GM21528 (cell line): ENCODE data around the gene ASB8.

Source experiments
- ATAC-seq: cut with Tn5 transposase; IDR thresholded peaks from one replicate; pipeline ENCODE4 v1.9.1; 2021; ENCODE audit warnings: mild to moderate bottlenecking, moderate library complexity; ENCODE audit not compliant: unreplicated experiment, low FRiP score

The ASB8 gene, protein sequence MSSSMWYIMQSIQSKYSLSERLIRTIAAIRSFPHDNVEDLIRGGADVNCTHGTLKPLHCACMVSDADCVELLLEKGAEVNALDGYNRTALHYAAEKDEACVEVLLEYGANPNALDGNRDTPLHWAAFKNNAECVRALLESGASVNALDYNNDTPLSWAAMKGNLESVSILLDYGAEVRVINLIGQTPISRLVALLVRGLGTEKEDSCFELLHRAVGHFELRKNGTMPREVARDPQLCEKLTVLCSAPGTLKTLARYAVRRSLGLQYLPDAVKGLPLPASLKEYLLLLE

GRCh38 chr12:48157018-48157888, at the start of gene ASB8:
ASB8 (minus strand) TSS chr12:48157515; CDS start chr12:48153496, 4,019 bp downstream.
- ATAC-seq, result peak; percentile 87

- ATAC-seq, result no peak
Measured at GRCh38 chr12:48203192-48203591, 45.9 kb upstream of the ASB8 start, which contains the start of gene OR10AD1. OR10AD1 (minus strand) TSS chr12:48203292; CDS start chr12:48203292, 0 bp downstream.

- no peak for ATAC-seq
Measured at GRCh38 chr12:48202766-48203165, 45.5 kb upstream of the ASB8 start.

GRCh38 chr12:48201516-48201915, 44.2 kb upstream of the ASB8 start:
- ATAC-seq, result no peak

GRCh38 chr12:48201091-48201490, 43.8 kb upstream of the ASB8 start:
- ATAC-seq, result no peak

DNA sequence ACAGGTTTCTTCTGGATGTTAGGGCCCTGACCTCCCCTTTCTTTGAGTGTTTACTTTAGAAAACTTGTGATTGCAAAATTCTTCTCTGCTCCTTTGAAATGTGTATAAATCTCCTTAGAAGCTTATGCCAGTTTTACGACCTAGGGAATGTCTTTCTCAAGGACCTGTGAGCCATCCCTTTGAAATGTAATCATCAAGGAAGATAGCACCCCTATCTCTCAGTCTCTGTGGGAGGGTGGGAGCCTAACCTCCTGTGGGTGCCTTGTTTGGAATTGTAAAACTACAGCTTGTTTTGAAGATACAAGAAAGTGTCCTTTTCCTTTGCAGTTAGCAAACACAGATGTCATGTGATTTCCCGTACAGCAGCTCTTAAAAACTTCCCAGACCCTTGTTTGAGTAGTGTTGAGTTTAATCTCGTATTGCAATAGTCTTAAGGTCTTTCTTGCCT, 42.5 kb upstream of the ASB8 start:
- no peak for ATAC-seq

DNA sequence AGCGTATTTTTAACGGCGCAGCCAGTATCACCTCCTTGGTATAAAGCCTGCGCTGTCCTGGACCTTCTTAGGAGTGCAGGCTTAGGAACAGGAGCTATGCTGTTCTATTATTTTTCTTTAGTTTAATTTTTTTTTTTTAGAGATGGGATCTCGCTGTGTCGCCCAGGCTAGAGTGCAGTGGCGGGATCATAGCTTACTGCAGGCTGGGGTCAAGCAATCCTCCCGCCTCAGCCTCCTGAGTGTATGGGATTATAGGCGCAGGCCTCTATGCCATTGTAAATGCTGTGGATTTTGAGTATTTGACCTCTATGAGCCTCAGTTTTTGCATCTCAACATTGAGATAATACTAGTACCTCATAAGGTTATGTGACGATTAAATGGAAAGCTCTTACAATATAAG, 41.7 kb upstream of the ASB8 start:
- no peak for ATAC-seq

DNA sequence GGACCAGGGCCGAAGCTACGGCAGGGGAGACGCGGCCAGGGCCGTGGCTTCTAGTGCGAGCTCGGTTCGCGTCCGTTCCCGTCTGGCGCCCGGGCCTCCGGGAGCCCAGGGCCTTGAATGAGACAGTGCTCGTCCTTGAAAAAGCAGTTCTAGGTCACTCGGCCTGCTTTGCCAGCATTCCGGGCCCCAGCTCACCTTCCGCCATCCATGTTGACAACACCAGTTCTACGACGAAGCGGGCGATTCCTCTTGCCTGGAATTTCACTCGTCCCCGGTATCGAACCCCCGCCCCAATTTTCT, 41.3 kb upstream of the ASB8 start:
- peak; percentile 22 for ATAC-seq

DNA sequence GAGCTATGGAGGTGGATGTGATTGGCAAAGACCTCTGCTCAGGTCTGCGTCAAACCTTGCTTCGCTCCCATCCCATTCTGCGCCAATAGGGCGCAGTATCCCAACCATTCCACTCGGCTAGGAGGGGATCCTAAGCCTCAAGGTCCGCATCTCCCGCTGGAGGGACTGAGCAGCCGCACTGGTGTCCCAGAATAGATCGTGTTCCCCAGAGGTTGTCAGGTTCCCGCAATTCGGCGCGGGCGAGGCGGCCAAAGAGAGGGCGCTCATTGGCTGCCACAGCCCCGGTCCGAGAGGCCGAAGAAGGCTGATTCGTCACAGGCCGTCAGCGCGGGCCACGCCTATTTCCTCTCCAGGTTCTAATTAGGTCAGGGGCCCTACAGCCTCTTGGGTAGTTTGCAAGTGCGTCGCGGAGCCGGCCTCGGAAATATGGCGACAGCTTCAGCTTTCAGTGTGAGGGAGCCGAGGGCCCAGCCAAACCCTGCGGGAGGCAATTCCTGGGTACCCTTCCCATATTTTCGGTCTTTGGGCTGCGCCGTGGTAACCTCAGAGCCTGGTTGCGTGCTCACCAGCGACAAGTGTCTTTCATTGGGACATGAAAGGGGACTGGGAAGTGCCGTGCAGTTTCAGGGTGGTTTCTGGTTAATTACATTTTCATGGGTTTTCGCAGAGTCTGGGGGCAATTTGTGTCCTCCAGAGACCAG, 40.8 kb upstream of the ASB8 start:
- peak; percentile 99 for ATAC-seq

- peak; percentile 36 for ATAC-seq
Measured at GRCh38 chr12:48197549-48197970, 40.2 kb upstream of the ASB8 start.

- ATAC-seq, result no peak
Measured at GRCh38 chr12:48194799-48195201, 37.5 kb upstream of the ASB8 start.

DNA sequence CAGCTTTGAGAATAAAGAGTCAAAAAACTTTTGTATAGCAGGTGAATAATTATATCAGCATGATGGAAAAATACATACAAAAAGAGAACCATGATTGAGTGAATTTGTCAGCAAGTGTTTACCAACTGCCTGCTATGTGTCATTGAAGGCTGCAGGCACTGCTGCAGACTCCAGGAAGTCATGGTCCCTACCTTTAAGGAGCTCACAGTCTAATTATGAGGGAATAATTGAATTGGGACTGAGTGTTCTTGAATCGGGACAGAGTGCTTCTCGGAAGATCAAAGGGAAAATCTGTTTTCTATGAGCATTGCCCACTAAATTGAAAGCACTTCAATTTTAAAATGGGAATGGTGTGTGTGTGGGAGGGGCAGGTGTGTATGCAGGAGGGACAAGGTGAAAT, 36.3 kb upstream of the ASB8 start:
- ATAC-seq, result no peak

GRCh38 chr12:48192861-48193260, 35.5 kb upstream of the ASB8 start:
- no peak for ATAC-seq

DNA sequence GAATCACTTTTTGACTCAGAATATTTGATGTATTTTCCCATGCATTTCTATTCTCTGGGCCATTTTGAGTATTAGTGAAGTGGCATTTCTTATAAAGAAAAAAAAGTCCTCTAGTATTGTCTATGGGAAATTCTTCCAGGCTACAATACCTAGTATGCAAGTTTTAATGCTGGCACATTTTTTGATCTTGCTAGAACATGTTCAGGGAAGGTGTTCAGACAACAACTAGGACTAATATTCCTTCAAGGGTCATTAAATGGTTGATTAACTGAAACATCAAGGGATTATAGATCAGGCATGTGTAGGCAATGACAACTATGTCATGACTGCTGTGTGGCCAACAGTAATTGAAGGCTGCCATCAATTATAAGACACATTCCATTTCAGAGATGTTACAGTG, 33.8 kb upstream of the ASB8 start:
- ATAC-seq, result no peak

DNA sequence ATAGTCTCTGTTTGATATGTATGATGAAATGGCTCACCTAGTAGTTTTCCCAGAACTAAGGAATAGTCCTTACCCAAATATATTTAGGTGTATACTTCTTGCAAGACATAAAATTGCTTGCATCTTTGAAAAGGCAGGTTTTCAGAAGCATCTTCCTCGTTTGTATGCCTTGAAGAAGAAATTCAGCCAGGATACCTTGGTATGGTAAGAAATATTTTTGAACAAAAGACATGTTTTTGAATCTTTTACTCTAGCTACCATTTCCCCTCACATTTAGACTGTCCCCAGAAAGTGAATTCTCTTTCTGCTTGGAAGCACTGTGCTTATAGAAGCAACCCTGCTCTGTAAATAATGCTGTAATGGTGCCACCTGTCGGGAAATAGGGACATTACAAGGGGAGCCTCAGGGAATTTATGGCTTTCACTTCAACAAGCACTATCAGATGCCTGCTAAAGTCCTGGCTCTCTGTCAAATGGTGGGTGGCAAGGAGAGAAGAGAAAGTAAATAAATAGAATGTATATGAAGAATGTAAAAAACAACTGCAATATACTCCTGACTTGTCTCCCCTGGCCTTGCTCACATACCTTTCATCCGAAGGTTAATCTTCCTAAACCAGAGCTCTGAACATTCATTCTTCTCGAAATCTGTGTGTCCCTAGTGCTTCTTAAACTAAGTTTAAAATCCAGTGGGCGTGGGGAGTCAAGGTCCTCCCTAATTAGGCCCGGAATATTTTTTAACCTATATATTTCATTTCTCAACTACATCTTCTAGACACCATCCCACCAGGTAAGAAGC, 32.2 kb upstream of the ASB8 start:
- no peak for ATAC-seq

DNA sequence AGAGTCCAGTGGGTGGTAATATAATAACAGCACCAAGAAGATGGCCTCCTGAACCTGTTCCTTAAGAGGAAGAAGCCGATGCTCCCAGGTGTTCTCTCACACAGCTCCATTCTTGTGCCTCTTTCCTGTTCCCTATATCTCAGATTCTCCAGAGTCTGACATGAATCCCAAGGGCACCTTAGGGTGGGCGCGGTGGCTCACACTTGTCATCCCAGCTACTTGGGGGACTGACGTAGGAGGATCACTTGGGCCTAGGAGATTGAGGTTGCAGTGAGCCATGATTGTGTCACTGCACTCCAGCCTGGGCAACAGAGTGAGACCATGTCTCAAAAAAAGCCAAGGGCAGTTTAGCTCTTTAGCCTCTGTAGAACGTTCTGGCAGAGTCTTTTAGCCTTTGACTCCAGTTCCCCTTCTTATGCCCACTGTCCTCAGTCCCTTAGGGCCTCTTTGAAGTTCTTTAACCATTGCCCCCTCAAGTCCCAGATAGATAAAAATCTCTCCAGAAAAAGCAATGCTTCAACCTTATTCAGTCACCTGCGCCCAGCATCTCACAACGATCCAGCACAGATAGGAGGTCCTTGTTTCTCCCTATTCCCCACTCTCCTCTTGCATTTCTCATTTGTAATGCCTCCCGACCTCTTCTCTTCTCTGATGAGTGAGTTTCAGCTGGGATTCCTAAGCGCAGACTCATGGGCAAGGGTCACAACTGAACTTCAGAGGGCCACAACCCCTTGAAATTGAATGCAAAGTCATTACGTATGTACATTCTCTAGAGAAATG, 30.8 kb upstream of the ASB8 start:
- no peak for ATAC-seq

DNA sequence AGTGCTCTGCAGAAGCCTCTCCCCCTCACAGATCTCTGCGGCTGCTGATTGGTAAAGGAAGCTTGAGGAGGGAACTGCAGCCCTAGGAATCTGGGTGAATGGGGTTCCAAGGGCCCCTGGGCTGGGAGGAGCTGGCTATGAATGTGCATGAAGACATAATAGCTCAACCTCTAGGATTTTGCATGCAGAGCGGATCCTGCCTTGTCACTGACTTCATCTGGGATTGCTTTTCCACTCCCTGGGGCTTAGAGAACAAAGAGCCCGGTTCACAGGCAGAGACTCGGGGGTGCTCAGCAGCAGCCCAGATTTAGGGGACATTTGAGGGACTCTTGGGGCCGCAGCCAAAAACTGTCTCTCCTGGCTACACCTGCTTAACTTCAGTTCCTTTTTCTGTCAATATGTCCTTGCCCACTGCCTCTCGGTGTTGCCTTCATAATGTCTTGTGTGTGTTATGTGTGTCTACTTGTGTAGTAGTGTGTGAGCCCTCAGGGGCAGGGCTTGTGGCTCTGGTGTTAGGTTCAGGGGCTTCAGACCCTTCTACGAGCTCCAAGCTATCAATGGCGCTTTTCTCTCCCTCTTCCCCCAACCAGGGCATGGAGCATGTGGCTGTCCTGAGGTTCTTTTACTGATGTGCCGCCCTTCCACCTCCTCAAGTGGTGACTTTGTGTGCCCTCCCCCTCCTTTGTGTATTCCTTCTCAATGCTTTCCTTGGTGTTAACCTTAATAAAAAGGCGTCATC, 28.0 kb upstream of the ASB8 start:
- no peak for ATAC-seq

- ATAC-seq, result no peak
Measured at GRCh38 chr12:48184549-48184922, 27.2 kb upstream of the ASB8 start.
